GM12878 (cell line): ENCODE data around the gene UBR2. TPM values are rescaled to one million over a fixed set of nuclear protein-coding genes. Genes with fewer than 3 reads are reported as not detected.
"Not testable (repeated sequence)": the region's sequence is repeated elsewhere in the genome, so short reads cannot be mapped to it uniquely, and the experiment has no call there.

Experiments
- ATAC-seq: fragments of 200-7000 bp; cut with Tn5 transposase; 3 replicates; pipeline ENCODE4 v1.9.1; 2020; ENCODE audit warnings: mild to moderate bottlenecking, moderate library complexity
- BruUV-seq: library from RNA; stranded (reverse); fragments of 400-500 nt; replicated peaks from 2 replicates; lab custom pipeline; 2021; lab: Mats Ljungman, UMichigan
- CTCF ChIA-PET: fragments of 300-600 bp; sonication (Branson Sonifier 250); formaldehyde crosslinking; extraction: SDS; loops from one replicate; lab custom pipeline; 2021; ENCODE audit warnings: inconsistent platforms; lab: Yijun Ruan, JAX
- POLR2A ChIA-PET: fragments of 350-600 bp; formaldehyde crosslinking; extraction: SDS; loops from one replicate; lab custom pipeline; 2021; ENCODE audit warnings: inconsistent platforms; lab: Charles Lee
- RAD21 ChIA-PET: fragments of 300-600 bp; sonication (Branson Sonifier 250); formaldehyde crosslinking; loops from one replicate; lab custom pipeline; 2023; ENCODE audit warnings: antibody characterized with exemption; ENCODE audit not compliant: unreplicated experiment; lab: Charles Lee
- SMC1A ChIA-PET: fragments of 300-600 bp; sonication (Branson Sonifier 250); formaldehyde crosslinking; loops from one replicate; lab custom pipeline; 2023; ENCODE audit not compliant: unreplicated experiment, uncharacterized antibody; lab: Charles Lee
- DNase-seq: peaks from one replicate; pipeline ENCODE4 v3.0.0-alpha.2; 2011; ENCODE audit warnings: low read depth, low spot score
- FAIRE-seq: peaks from 3 replicates; lab custom pipeline; 2011; peaks lifted over from hg19 to GRCh38; lab: Jason Lieb, UNC
- H2AFZ ChIP-seq: 2 replicates; pipeline ENCODE4 v1.6.0; 2011; ENCODE audit warnings: low read depth, low read length, control low read depth; ENCODE audit not compliant: control insufficient read depth
- H3K27ac ChIP-seq: 2 replicates; pipeline ENCODE4 v1.5.1; 2011; ENCODE audit warnings: control low read depth; ENCODE audit not compliant: control insufficient read depth, insufficient read depth
- H3K27me3 ChIP-seq, 2 experiments: replicated peaks in 1 of 2; 2 replicates each; pipeline versions ENCODE4 v1.6.0 to v1.6.1; 2011; ENCODE audit warnings: low read length in 1 of 2; ENCODE audit not compliant: control insufficient read depth in 2 of 2, insufficient read depth in 2 of 2
- H3K36me3 ChIP-seq, 2 experiments: 2 replicates each; pipeline ENCODE4 v1.5.1; 2011; ENCODE audit warnings: low read length in 1 of 2; ENCODE audit not compliant: control insufficient read depth in 2 of 2, insufficient read depth in 2 of 2
- H3K4me1 ChIP-seq: 2 replicates; pipeline ENCODE4 v1.6.1; 2011; ENCODE audit warnings: mild to moderate bottlenecking, low read length, moderate library complexity, mixed read lengths; ENCODE audit not compliant: control insufficient read depth, insufficient read depth
- H3K4me2 ChIP-seq: 2 replicates; pipeline ENCODE4 v1.6.0; 2011; ENCODE audit warnings: control low read depth; ENCODE audit not compliant: control insufficient read depth, insufficient read depth
- H3K4me3 ChIP-seq: fragments of 200-600 bp; sonication (generic); 2 replicates; pipeline ENCODE4 v1.5.1; 2016
- H3K79me2 ChIP-seq: 2 replicates; pipeline ENCODE4 v1.6.0; 2011; ENCODE audit warnings: low read length; ENCODE audit not compliant: control insufficient read depth, insufficient read depth
- H3K9ac ChIP-seq: 2 replicates; pipeline ENCODE4 v1.8.0; 2011; ENCODE audit warnings: low read length, control low read depth, mixed read lengths; ENCODE audit not compliant: control insufficient read depth, insufficient read depth
- H3K9me3 ChIP-seq: replicated peaks from 3 replicates; pipeline ENCODE4 v1.5.1; 2011; ENCODE audit warnings: mild to moderate bottlenecking, low read length; ENCODE audit not compliant: control insufficient read depth, insufficient read depth
- H4K20me1 ChIP-seq: 2 replicates; pipeline ENCODE4 v1.6.0; 2011; ENCODE audit not compliant: control insufficient read depth, insufficient read depth
- IRF5 ChIP-seq: fragments of 450-650 bp; IDR thresholded peaks from 2 replicates; pipeline ENCODE4 v1.6.1; 2017; ENCODE audit warnings: borderline replicate concordance
- MYB ChIP-seq: fragments of 150-350 bp; IDR thresholded peaks from 2 replicates; pipeline ENCODE4 v1.6.1; 2014; ENCODE audit warnings: mild to moderate bottlenecking, low read depth, low read length, borderline replicate concordance
- POLR2AphosphoS2 ChIP-seq: IDR thresholded peaks from 2 replicates; pipeline ENCODE4 v1.6.1; 2011; ENCODE audit warnings: low read depth, mild to moderate bottlenecking, low read length, improper control_type of control experiment, moderate library complexity
- TAF1 ChIP-seq: IDR thresholded peaks from 2 replicates; pipeline ENCODE4 v1.6.1; 2011; ENCODE audit warnings: mild to moderate bottlenecking, low read depth, low read length, borderline replicate concordance
- WRNIP1 ChIP-seq: IDR thresholded peaks from 2 replicates; pipeline ENCODE4 v1.6.1; 2011; ENCODE audit warnings: low read depth, low read length, improper control_type of control experiment, borderline replicate concordance
- ZSCAN29 ChIP-seq: fragments of 450-650 bp; IDR thresholded peaks from 2 replicates; pipeline ENCODE4 v1.6.1; 2017; ENCODE audit warnings: mild to moderate bottlenecking, moderate library complexity
- WGBS: methylation state at CpG from one replicate; pipeline ENCODE4 v1.1.6; 2016; ENCODE audit warnings: low lambda C conversion rate; ENCODE audit not compliant: insufficient replicate concordance, insufficient coverage; ENCODE audit errors: missing lambda C conversion rate; 5-methylcytosine and 5-hydroxymethylcytosine counted together
- in situ Hi-C: fragments of 300-500 bp; cut with MboI; formaldehyde crosslinking; loops from 9 replicates; pipeline ENCODE4 v1.14.3; 2018; ENCODE audit warnings: mixed read lengths
- intact Hi-C: fragments of 100-400 bp; cut with micrococcal nuclease; formaldehyde crosslinking; loops from one replicate; pipeline ENCODE4 v1.14.2; 2022; ENCODE audit not compliant: unreplicated experiment
- polyA plus RNA-seq, 11 experiments: library from polyadenylated mRNA; depleted of rRNA in 4 of 11; unstranded in 6 of 11; stranded (reverse) in 5 of 11; fragments of >200 nt; fragmentation: Nextera tagmentation in 4 of 11; fragmentation: Illumina TruSeq in 1 of 11; extraction: Ambion mirVana in 4 of 11; extraction: Trizol in 1 of 11; gene quantifications; 1 replicate in 1 of 11; 2 replicates in 10 of 11; pipeline versions ENCODE4 v1.2.1 to v1.2.3, GENCODE V29; 2011 to 2016; ENCODE audit warnings: inconsistent platforms in 2 of 11, missing spikeins in 2 of 11, low read depth in 1 of 11
- total RNA-seq, 4 experiments: library from RNA; depleted of rRNA in 3 of 4; stranded (reverse); fragments of >200 nt in 3 of 4; fragmentation: Illumina TruSeq in 1 of 4; extraction: Trizol in 1 of 4; gene quantifications; 2 replicates each; pipeline versions ENCODE4 v1.2.1 to v1.2.3, GENCODE V29; 2013 to 2021

Gene UBR2
- total and polyA plus RNA-seq, 10 of the 15 experiments (the other 5 are each of a cell fraction or from before 2014, with no cell fraction given) = 2.3 to 18.4 (median 9.6) TPM

GRCh38 chr6:42599558-42599957 lies 35.7 kb downstream of the UBR2 start (continued):
- no peak for TF ChIP-seq IRF5
- TF ChIP-seq WRNIP1 = no peak
- TF ChIP-seq POLR2AphosphoS2 = no peak
- TF ChIP-seq, all 136 proteins: peak for 0

GRCh38 chr6:42604150-42604549 lies 40.3 kb downstream of the UBR2 start:
- Histone ChIP-seq H3K36me3 (peaks cover 3 to 17% of the 10 kb centered on the region in 2 experiments), H3K9ac (no peak overlapping the region), H3K27ac (no peak overlapping the region), H3K4me3 (no peak overlapping the region), H2AFZ (no peak overlapping the region), H4K20me1 (no peaks in the 10 kb centered on the region; the same call in 1 of the 2 replicates), H3K27me3 (no peaks in the 10 kb centered on the region), H3K9me3 (no peaks in the 10 kb centered on the region), H3K79me2 (no peaks in the 10 kb centered on the region)
- FAIRE-seq (no peak), ATAC-seq (no peak), DNase-seq (no peak)
- in situ Hi-C loops (no loop called here), intact Hi-C loops (no loop called here)
- CTCF ChIA-PET = no interaction called here
- TF ChIP-seq ZSCAN29 (no peak), TAF1 (no peak), MYB (no peak)
- TF ChIP-seq, all 136 proteins: peak for 0
- ChIA-PET POLR2A (interaction anchor here (0.5 kb wide), 1 partner anchor 115 kb away, joined by 3 read pairs; no protein-coding TSS in a partner anchor), SMC1A (interaction anchor here (1.3 to 2.0 kb wide), 3 partner anchors 8 to 16 kb away, joined by 3 to 6 read pairs (median 5); no protein-coding TSS in a partner anchor), RAD21 (no interaction called here)
- BruUV-seq = no TSS peak
- Histone ChIP-seq H3K4me1 (no peaks in the 10 kb centered on the region), H3K4me2 (no peak overlapping the region)

GRCh38 chr6:42604699-42605098 lies 40.9 kb downstream of the UBR2 start:
- ChIA-PET SMC1A (interaction anchor here (1.9 to 2.1 kb wide), 3 partner anchors 7 to 35 kb away, joined by 4 to 6 read pairs (median 5); no protein-coding TSS in a partner anchor), POLR2A (interaction anchor here (0.5 kb wide), 1 partner anchor 115 kb away, joined by 3 read pairs; no protein-coding TSS in a partner anchor), CTCF (interaction anchor here (1.3 kb wide), 1 partner anchor 72 kb away, joined by 4 read pairs; no protein-coding TSS in a partner anchor)
- peaks cover 2 to 18% of the 10 kb centered on the region in 2 experiments for H3K36me3 ChIP-seq
- BruUV-seq, DNase-seq, H3K4me2 ChIP-seq, H3K79me2 ChIP-seq, H3K9ac ChIP-seq, H3K4me3 ChIP-seq, H4K20me1 ChIP-seq, H3K4me1 ChIP-seq, intact Hi-C loops, H2AFZ ChIP-seq, in situ Hi-C loops, FAIRE-seq, H3K27ac ChIP-seq, RAD21 ChIA-PET, ATAC-seq, H3K9me3 ChIP-seq, H3K27me3 ChIP-seq: not testable (repeated sequence)
- WGBS = 91% methylated on average over 2 of the region's 2 CpGs
